GM10847 (cell line): Measurements from ENCODE around the gene IFT122.
A peak's percentile ranks its signal among the peaks of the same experiment; 100 is the strongest.

Source experiments
- POLR2A ChIP-seq: IDR thresholded peaks from 2 replicates; pipeline ENCODE4 v1.6.1; 2011; ENCODE audit not compliant: insufficient read length; ENCODE audit errors: extremely low read depth

IFT122 gene

GRCh38 chr3:129439817-129440617 is at the start of gene IFT122, which contains the start of gene MBD4:
TSS of gene IFT122 (plus strand) at chr3:129440224. CDS start at chr3:129440331, 107 bp downstream.
TSS of gene MBD4 (minus strand) at chr3:129439948. CDS start at chr3:129439833, 115 bp downstream.
- TF ChIP-seq POLR2A = peak; percentile 90

- no peak for TF ChIP-seq POLR2A
Observed at GRCh38 chr3:129393271-129393670, 46.8 kb upstream of the IFT122 start.

GRCh38 chr3:129398803-129399144 is 41.2 kb upstream of the IFT122 start:
- no peak for TF ChIP-seq POLR2A

DNA sequence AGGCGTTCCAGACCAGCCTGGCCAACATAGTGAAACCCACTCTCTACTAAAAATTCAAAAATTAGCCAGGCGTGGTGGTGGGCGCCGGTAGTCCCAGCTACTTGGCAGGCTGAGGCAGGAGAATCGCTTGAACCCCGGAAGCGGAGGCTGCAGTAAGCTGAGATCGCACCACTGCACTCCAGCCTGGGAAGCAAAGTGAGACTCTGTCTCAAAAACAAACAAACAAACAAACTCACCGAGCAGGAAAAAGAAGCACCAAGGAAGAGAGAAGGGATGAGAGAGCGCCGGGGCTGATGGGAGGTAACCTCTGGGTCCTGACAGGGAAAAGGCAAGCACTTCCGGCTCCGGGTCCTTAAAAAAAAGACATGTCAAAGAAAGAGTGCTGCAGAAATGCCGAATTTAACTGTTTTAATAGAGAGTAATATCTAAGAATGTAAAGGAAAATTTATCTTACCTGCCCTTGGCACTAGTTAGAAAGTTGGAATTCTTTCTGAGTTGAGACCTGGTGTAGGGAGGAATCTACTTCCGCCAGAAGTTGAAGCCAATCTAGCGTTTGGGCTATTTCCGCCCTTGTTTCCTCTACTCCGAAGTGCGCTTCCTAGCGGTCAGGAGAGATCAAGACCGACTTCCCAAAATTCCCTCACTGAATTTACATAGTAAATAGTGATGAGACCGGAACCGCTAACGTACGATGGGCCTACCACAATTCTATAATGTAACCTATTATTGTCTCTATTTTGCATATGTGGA is 40.7 kb upstream of the IFT122 start:
- peak; percentile 9 for TF ChIP-seq POLR2A

- no peak for TF ChIP-seq POLR2A
Observed at GRCh38 chr3:129399895-129400357, 40.1 kb upstream of the IFT122 start.

GRCh38 chr3:129402210-129402609 is 37.8 kb upstream of the IFT122 start:
- TF ChIP-seq POLR2A = no peak

DNA sequence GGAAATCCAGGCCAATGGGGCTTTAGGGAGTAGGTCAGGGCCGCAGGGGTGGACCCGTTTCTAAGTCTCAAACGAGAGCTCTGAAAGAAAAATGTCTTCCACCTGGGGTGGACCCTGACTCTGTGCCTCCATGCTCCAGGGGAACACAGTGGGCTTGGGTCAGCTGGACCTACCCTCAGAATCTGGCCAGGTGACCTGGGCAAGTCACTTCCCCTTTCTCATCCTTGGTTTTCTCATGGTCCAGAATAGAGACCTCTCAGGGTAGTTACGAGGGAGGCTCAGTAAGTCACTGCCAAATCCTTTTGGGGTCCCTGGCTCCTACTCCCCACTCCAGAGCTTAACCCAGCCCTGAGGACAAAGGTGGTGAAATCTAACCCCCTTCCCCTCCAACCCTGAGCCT is 37.4 kb upstream of the IFT122 start:
- no peak for TF ChIP-seq POLR2A

DNA sequence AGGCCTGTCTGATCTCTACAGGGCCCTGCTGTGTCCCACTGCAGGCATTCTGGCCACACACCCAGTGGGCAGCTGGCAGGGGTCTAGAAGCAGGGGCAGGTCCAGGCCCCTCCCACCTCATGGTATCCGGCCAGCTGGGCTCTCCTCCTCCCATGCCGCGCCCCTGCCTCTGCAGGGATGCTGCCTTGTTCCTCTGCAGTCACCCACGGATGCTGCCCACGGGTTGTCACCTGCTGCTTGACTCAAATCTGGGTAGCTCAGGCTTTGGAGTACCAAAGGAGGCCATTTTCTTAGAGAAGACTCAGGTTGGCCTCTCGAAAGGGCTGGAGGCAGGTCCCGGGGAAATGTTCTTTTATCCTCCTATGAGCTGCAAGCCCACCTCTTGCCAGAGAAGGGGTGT is 36.6 kb upstream of the IFT122 start:
- TF ChIP-seq POLR2A = no peak

DNA sequence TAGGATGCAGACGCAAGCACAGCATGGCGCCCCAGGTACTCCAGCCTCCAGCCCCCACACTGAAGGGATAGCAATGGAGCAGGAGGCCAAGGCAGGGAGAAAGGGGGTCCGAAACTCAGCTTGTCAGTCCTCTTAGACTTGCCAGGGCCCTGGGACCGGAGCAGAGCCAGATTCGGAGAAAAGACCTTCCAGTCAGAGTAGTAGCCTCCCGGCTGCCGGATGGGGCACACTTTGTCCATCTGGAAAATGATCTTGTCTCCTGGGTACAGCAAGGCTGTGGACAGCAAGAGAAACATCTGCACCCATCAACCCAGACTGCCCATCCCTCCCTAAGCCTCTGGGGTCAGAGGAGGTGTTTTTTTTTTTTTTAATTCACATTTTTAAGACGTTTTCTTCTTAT is 35.9 kb upstream of the IFT122 start:
- TF ChIP-seq POLR2A = no peak

DNA sequence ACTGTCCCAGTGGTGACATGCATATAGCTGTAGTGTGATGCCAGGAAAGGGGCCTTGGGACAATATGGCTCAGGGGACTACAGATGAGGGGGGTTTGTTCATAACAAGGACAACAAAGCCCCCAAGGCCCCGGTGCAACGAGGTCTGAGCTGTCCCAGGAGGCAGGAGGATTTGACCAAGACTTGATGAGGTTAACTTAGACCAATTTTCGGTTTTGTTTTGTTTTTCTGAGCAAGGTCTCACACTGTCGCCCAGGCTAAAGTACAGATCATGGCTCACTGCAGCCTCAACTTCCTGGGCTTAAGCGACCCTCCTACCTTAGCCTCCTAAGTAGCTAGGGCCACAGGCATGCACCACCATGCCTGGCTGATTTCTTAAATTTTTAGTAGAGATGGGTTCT is 35.4 kb upstream of the IFT122 start:
- TF ChIP-seq POLR2A = no peak

- no peak for TF ChIP-seq POLR2A
Observed at GRCh38 chr3:129409541-129409940, 30.5 kb upstream of the IFT122 start.

- no peak for TF ChIP-seq POLR2A
Observed at GRCh38 chr3:129410971-129411370, 29.1 kb upstream of the IFT122 start.

DNA sequence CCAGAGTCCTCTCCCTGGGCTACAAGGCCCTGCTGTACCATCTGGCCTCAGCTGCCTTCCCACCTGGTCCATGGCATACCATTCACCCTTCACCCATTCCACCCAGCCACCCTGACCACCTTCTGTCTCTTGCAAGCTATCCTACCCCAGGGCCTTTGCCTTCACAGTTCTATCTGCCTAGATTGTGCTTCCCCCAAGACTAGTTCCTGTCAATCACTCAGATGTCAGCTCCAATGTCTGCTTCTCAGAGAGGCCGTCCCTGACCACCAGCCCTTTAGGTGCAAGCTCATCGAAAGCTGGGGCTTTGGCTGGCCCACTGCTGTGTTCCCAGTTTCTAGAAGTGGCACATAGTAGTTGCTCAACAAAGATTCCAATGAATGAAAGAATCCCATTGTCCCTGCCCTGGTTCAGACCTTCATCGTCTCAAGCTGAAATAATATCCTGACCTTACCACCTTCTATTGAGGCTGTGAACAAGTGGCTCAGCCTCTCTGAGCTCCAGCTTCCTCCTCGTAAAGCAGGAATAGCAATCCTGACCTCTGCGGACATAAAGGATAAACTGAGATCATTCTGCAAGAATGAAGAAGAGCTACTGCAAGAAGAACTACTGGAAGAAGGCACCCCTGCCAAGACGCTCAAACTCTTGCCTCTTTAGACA is 27.4 kb upstream of the IFT122 start:
- TF ChIP-seq POLR2A = no peak

DNA sequence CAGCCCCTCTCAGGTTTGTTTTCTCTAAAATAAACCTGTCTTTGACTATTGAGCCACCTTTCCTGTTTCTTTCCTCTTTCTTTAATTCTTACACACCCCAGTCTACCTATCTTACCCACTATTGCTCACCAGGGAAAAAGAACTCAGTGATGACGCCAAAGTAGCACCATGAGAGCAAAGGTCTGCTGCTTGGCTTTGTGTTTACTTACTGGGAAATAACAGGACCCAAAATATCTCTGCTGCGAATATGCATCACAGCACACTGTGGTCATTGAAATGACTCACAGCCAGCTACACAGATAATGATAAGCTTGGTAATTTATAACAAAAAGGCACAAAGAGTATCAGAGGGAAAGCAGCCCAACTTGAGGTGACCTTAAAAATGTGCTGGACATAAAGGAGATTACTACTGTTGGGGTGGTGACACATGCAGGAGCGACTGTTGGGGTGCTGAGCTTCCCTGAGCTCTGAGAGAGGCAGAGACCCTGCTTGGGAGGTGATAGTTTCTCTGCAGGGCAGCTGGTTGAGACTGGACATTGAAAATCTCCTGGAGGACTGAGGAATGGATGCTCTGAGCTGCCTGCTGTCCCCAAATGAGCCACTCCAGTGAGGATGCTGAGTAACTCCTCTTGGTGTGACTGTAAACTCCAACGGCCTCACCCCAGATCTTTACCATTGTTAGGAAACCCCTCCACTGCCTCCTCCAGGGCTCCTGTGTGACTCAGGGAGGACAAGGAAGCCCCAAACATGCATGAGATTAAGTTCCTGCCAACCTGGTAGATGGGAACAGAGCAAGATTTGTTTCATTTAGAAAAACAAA is 26.1 kb upstream of the IFT122 start:
- TF ChIP-seq POLR2A = no peak

- TF ChIP-seq POLR2A = no peak
Observed at GRCh38 chr3:129415378-129415777, 24.6 kb upstream of the IFT122 start.
